GM10248 (cell line): ENCODE results near the gene GALNT9.

Experiments used
- CTCF ChIA-PET: fragments of 300-600 bp; sonication (Branson Sonifier 250); formaldehyde crosslinking; extraction: SDS; loops from one replicate; lab custom pipeline; 2021; ENCODE audit warnings: antibody characterized with exemption; lab: Yijun Ruan, JAX
- POLR2A ChIA-PET: fragments of 350-650 bp; sonication (Branson Sonifier 250); formaldehyde crosslinking; extraction: SDS; loops from one replicate; lab custom pipeline; 2020; ENCODE audit warnings: antibody characterized with exemption; lab: Yijun Ruan, JAX
- DNase-seq: peaks from one replicate; pipeline ENCODE4 v3.0.0; 2012; ENCODE audit errors: extremely low spot score
- CTCF ChIP-seq: IDR thresholded peaks from 2 replicates; pipeline ENCODE4 v1.5.1; 2012; ENCODE audit warnings: mild to moderate bottlenecking, low read depth; ENCODE audit errors: extremely low read depth, missing control alignments, control extremely low read depth

The GALNT9 gene

GRCh38 chr12:132277949-132278348 lies 51.4 kb downstream of the GALNT9 start:
- no peak for DNase-seq
- TF ChIP-seq CTCF: no peak
- ChIA-PET CTCF (no interaction called here), POLR2A (no interaction called here)

GRCh38 chr12:132277374-132277941 lies 51.9 kb downstream of the GALNT9 start:
- POLR2A ChIA-PET: no interaction called here
- TF ChIP-seq CTCF: no peak
- CTCF ChIA-PET: no interaction called here
- no peak for DNase-seq

GRCh38 chr12:132276827-132277373 lies 52.5 kb downstream of the GALNT9 start:
- ChIA-PET POLR2A (no interaction called here), CTCF (no interaction called here)
- TF ChIP-seq CTCF: no peak
- DNase-seq: no peak

- ChIA-PET POLR2A (no interaction called here), CTCF (no interaction called here)
- no peak for DNase-seq
- TF ChIP-seq CTCF: no peak
These were observed 53.1 kb downstream of the GALNT9 start for GRCh38 chr12:132276066-132276826.

- POLR2A ChIA-PET: interaction anchor here (0.5 kb wide), 1 partner anchor 69 kb away, joined by 3 read pairs; no protein-coding TSS in a partner anchor
- CTCF ChIA-PET: no interaction called here
- TF ChIP-seq CTCF: no peak
- DNase-seq: no peak
These were observed 53.8 kb downstream of the GALNT9 start for GRCh38 chr12:132275631-132276030.

- POLR2A ChIA-PET: interaction anchor here (0.5 kb wide), 1 partner anchor 70 kb away, joined by 3 read pairs; no protein-coding TSS in a partner anchor
- TF ChIP-seq CTCF: no peak
- CTCF ChIA-PET: no interaction called here
- DNase-seq: no peak
These were observed 54.3 kb downstream of the GALNT9 start for GRCh38 chr12:132275110-132275531.
